GM12892 (cell line): ENCODE measurements around the gene CD40.

ENCODE experiments used
- POLR2A ChIP-seq: IDR thresholded peaks from 2 replicates; pipeline ENCODE4 v1.6.1; 2011; ENCODE audit warnings: low read depth, low read length, control low read depth
- POLR2AphosphoS5 ChIP-seq: IDR thresholded peaks from 2 replicates; pipeline ENCODE4 v1.6.1; 2011; ENCODE audit warnings: low read depth, low read length, control low read depth

- TF ChIP-seq POLR2A (no peak), POLR2AphosphoS5 (no peak)
Observed at GRCh38 chr20:46145713-46146112, 27.6 kb downstream of the CD40 start.
